HCT116 (cell line): Measurements from ENCODE around the gene COL5A3. TPM values are rescaled to one million over a fixed set of nuclear protein-coding genes. Genes with fewer than 3 reads are reported as not detected.

Experiments
- ATAC-seq: fragments of 200-7000 bp; cut with Tn5 transposase; 2 replicates; pipeline ENCODE4 v1.9.1; 2020; ENCODE audit warnings: mild to moderate bottlenecking, moderate library complexity
- BruUV-seq: library from RNA; stranded (reverse); fragments of 400-500 nt; replicated peaks from 2 replicates; lab custom pipeline; 2021; lab: Mats Ljungman, UMichigan
- CTCF ChIA-PET: fragments of 300-600 bp; sonication (Branson Sonifier 250); formaldehyde crosslinking; loops from one replicate; lab custom pipeline; 2021; ENCODE audit warnings: antibody characterized with exemption; lab: Charles Lee
- POLR2A ChIA-PET: fragments of 300-600, 350-600 bp; sonication (Branson Sonifier 250); formaldehyde crosslinking; loops from one replicate; lab custom pipeline; 2021; ENCODE audit warnings: antibody characterized with exemption; lab: Charles Lee
- RAD21 ChIA-PET, 2 experiments: fragments of 300-600 bp; sonication (Branson Sonifier 250); formaldehyde crosslinking; loops; one replicate each; lab custom pipeline; 2023; ENCODE audit warnings: low total read pairs in 2 of 2; ENCODE audit not compliant: uncharacterized antibody in 2 of 2, unreplicated experiment in 2 of 2, low non-redundant PET in 1 of 2; lab: Charles Lee
- DNase-seq: peaks from one replicate; pipeline ENCODE4 v3.0.0-alpha.2; 2010; ENCODE audit warnings: low read depth, low spot score
- H2AFZ ChIP-seq: fragments of 200-600 bp; shearing (Covaris generic), sonication (generic); 2 replicates; pipeline ENCODE4 v1.6.1; 2017; ENCODE audit warnings: low read depth, mixed run types, mixed read lengths, antibody characterized with exemption, low read length; ENCODE audit not compliant: poor library complexity, severe bottlenecking
- H3K27ac ChIP-seq: 2 replicates; pipeline ENCODE4 v1.5.1; 2012; ENCODE audit warnings: low read depth, low read length
- H3K27me3 ChIP-seq: fragments of 200-600 bp; sonication (generic); 2 replicates; pipeline ENCODE4 v1.6.1; 2016; ENCODE audit warnings: mixed run types, low read length, mixed read lengths; ENCODE audit not compliant: insufficient read depth
- H3K36me3 ChIP-seq, 2 experiments: fragments of 200-500 bp in 1 of 2; fragments of 200-600 bp in 1 of 2; sonication (Bioruptor generic) in 1 of 2; sonication (generic) in 1 of 2; 2 replicates each; pipeline versions ENCODE4 v1.5.1 to v1.6.1; 2014 to 2016; ENCODE audit warnings: low read length in 2 of 2, inconsistent platforms in 1 of 2, mixed read lengths in 1 of 2, mixed run types in 1 of 2; ENCODE audit not compliant: insufficient read depth in 2 of 2, control insufficient read depth in 1 of 2
- H3K4me1 ChIP-seq, 2 experiments: fragments of 200-600 bp in 1 of 2; sonication (generic) in 1 of 2; 2 replicates each; pipeline versions ENCODE4 v1.5.1 to v1.6.1; 2012 to 2017; ENCODE audit warnings: low read length in 2 of 2, inconsistent platforms in 1 of 2, mild to moderate bottlenecking in 1 of 2, mixed read lengths in 1 of 2, mixed run types in 1 of 2, moderate library complexity in 1 of 2; ENCODE audit not compliant: insufficient read depth in 2 of 2, control insufficient read depth in 1 of 2
- H3K4me2 ChIP-seq: fragments of 200-600 bp; sonication (generic); 2 replicates; pipeline ENCODE4 v1.6.1; 2017; ENCODE audit warnings: mixed run types, low read length, mixed read lengths
- H3K4me3 ChIP-seq, 2 experiments: fragments of 200-600 bp in 1 of 2; sonication (generic) in 1 of 2; replicated peaks in 1 of 2; 2 replicates each; pipeline ENCODE4 v1.5.1; 2011 to 2016; ENCODE audit warnings: low read length in 2 of 2, control low read depth in 1 of 2, low read depth in 1 of 2, mild to moderate bottlenecking in 1 of 2, mixed read lengths in 1 of 2, mixed run types in 1 of 2
- H3K79me2 ChIP-seq: fragments of 200-600 bp; sonication (generic); 2 replicates; pipeline ENCODE4 v1.6.1; 2017; ENCODE audit warnings: mild to moderate bottlenecking, mixed run types, low read length, moderate library complexity, mixed read lengths; ENCODE audit not compliant: insufficient read depth
- H3K9ac ChIP-seq: fragments of 200-600 bp; sonication (generic); 2 replicates; pipeline ENCODE4 v1.6.1; 2016; ENCODE audit warnings: low read length, mixed read lengths
- H3K9me2 ChIP-seq: fragments of 200-600 bp; sonication (generic), shearing (Covaris generic); 2 replicates; pipeline ENCODE4 v1.6.1; 2017; ENCODE audit warnings: mixed run types, mild to moderate bottlenecking, moderate library complexity; ENCODE audit not compliant: insufficient read depth
- H3K9me3 ChIP-seq, 2 experiments: fragments of 200-500 bp in 1 of 2; fragments of 200-600 bp in 1 of 2; sonication (Bioruptor generic) in 1 of 2; sonication (generic) in 1 of 2; 2 replicates each; pipeline ENCODE4 v1.6.1; 2014 to 2017; ENCODE audit warnings: low read length in 2 of 2, mixed read lengths in 2 of 2, inconsistent platforms in 1 of 2, low read depth in 1 of 2, mild to moderate bottlenecking in 1 of 2, mixed run types in 1 of 2, moderate library complexity in 1 of 2; ENCODE audit not compliant: control insufficient read depth in 1 of 2, insufficient read depth in 1 of 2
- H4K20me1 ChIP-seq: fragments of 200-600 bp; sonication (generic), shearing (Covaris generic); 2 replicates; pipeline ENCODE4 v1.6.1; 2017; ENCODE audit warnings: mixed run types, mild to moderate bottlenecking, moderate library complexity; ENCODE audit not compliant: insufficient read depth
- CEBPB ChIP-seq: IDR thresholded peaks from 2 replicates; pipeline ENCODE4 v1.6.1; 2012; ENCODE audit warnings: low read depth
- ELF1 ChIP-seq: IDR thresholded peaks from 2 replicates; pipeline ENCODE4 v1.6.1; 2012; ENCODE audit warnings: low read depth, borderline replicate concordance
- FOSL1 ChIP-seq: IDR thresholded peaks from 2 replicates; pipeline ENCODE4 v1.6.1; 2012; ENCODE audit warnings: low read depth
- JUND ChIP-seq: IDR thresholded peaks from 2 replicates; pipeline ENCODE4 v1.6.1; 2012
- POLR2A ChIP-seq: IDR thresholded peaks from 2 replicates; pipeline ENCODE4 v1.7.0; 2011; ENCODE audit warnings: borderline replicate concordance; ENCODE audit not compliant: insufficient read depth, insufficient read length; ENCODE audit errors: extremely low read depth
- RAD21 ChIP-seq: IDR thresholded peaks from 2 replicates; pipeline ENCODE4 v1.6.1; 2012; ENCODE audit warnings: low read depth, mild to moderate bottlenecking
- YY1 ChIP-seq: IDR thresholded peaks from 2 replicates; pipeline ENCODE4 v1.6.1; 2011; ENCODE audit warnings: low read length, low read depth, moderate library complexity, mild to moderate bottlenecking; ENCODE audit not compliant: insufficient replicate concordance; ENCODE audit errors: extremely low read depth
- ZNF274 ChIP-seq: fragments of 200-500 bp; sonication (Bioruptor generic); IDR thresholded peaks from 2 replicates; pipeline ENCODE4 v1.6.1; 2014; ENCODE audit warnings: mild to moderate bottlenecking, low read depth, low read length, inconsistent platforms
- intact Hi-C: fragments of 100-400 bp; cut with micrococcal nuclease; formaldehyde crosslinking; loops from 2 replicates; pipeline ENCODE4 v1.10.0; 2022
- total RNA-seq: library from RNA; stranded (reverse); gene quantifications from one replicate; pipeline ENCODE4 v1.2.1, GENCODE V29; 2021; ENCODE audit not compliant: unreplicated experiment
- TF ChIP-seq, protein P1 (sequence below): IDR thresholded peaks from 2 replicates; pipeline ENCODE4 v1.6.1; 2012
- TF ChIP-seq, protein P2 (sequence below): IDR thresholded peaks from 2 replicates; pipeline ENCODE4 v1.6.1; 2012; ENCODE audit warnings: low read depth
- TF ChIP-seq, protein P3 (sequence below), 3 experiments: fragments of 200-600 bp in 1 of 3; sonication (generic) in 1 of 3; IDR thresholded peaks in 2 of 3; conservative IDR thresholded peaks in 1 of 3; 2 replicates each; pipeline ENCODE4 v1.5.1; 2012 to 2017; ENCODE audit warnings: low read depth in 2 of 3, low read length in 2 of 3, antibody characterized with exemption in 1 of 3, borderline replicate concordance in 1 of 3, control low read depth in 1 of 3, mild to moderate bottlenecking in 1 of 3, mixed read lengths in 1 of 3, mixed run types in 1 of 3, moderate library complexity in 1 of 3; ENCODE audit not compliant: insufficient read depth in 1 of 3

Gene COL5A3
- total RNA-seq, 1 experiment from 2014 or later: 0.15 TPM

DNA sequence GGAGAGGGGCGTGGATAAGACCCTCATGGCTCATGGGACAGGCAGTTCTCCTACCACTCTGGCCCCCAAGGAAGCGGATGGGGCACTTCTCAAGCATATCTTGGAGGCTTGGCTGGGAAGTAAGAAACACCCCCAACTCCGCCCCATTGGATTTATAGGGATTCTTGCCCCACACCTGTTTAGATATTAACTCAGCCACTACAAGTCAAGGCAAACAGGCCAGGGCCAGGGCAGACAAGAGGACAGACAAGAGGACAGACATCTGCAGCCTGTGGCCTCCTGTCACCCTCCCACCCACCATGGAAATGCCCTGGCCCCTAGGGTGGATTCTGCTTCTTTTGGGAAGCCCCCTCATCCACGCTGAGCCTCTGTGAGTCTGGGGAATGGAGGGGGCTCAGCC, 27.1 kb upstream of the COL5A3 start:
- intact Hi-C loops: no loop called here
- H2AFZ ChIP-seq: no peak overlapping the region
- peaks cover 0 to 5% of the 10 kb centered on the region in 2 experiments; a peak in 1 of 4 replicates for H3K4me1 ChIP-seq
- TF ChIP-seq RAD21 (no peak), POLR2A (no peak), ZNF274 (no peak), ELF1 (no peak), JUND (no peak), FOSL1 (no peak), YY1 (no peak), CEBPB (no peak)
- TF ChIP-seq, protein P1, sequence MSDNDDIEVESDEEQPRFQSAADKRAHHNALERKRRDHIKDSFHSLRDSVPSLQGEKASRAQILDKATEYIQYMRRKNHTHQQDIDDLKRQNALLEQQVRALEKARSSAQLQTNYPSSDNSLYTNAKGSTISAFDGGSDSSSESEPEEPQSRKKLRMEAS: no peak
- TF ChIP-seq, protein P2, sequence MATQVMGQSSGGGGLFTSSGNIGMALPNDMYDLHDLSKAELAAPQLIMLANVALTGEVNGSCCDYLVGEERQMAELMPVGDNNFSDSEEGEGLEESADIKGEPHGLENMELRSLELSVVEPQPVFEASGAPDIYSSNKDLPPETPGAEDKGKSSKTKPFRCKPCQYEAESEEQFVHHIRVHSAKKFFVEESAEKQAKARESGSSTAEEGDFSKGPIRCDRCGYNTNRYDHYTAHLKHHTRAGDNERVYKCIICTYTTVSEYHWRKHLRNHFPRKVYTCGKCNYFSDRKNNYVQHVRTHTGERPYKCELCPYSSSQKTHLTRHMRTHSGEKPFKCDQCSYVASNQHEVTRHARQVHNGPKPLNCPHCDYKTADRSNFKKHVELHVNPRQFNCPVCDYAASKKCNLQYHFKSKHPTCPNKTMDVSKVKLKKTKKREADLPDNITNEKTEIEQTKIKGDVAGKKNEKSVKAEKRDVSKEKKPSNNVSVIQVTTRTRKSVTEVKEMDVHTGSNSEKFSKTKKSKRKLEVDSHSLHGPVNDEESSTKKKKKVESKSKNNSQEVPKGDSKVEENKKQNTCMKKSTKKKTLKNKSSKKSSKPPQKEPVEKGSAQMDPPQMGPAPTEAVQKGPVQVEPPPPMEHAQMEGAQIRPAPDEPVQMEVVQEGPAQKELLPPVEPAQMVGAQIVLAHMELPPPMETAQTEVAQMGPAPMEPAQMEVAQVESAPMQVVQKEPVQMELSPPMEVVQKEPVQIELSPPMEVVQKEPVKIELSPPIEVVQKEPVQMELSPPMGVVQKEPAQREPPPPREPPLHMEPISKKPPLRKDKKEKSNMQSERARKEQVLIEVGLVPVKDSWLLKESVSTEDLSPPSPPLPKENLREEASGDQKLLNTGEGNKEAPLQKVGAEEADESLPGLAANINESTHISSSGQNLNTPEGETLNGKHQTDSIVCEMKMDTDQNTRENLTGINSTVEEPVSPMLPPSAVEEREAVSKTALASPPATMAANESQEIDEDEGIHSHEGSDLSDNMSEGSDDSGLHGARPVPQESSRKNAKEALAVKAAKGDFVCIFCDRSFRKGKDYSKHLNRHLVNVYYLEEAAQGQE: no peak
- TF ChIP-seq, protein P3, sequence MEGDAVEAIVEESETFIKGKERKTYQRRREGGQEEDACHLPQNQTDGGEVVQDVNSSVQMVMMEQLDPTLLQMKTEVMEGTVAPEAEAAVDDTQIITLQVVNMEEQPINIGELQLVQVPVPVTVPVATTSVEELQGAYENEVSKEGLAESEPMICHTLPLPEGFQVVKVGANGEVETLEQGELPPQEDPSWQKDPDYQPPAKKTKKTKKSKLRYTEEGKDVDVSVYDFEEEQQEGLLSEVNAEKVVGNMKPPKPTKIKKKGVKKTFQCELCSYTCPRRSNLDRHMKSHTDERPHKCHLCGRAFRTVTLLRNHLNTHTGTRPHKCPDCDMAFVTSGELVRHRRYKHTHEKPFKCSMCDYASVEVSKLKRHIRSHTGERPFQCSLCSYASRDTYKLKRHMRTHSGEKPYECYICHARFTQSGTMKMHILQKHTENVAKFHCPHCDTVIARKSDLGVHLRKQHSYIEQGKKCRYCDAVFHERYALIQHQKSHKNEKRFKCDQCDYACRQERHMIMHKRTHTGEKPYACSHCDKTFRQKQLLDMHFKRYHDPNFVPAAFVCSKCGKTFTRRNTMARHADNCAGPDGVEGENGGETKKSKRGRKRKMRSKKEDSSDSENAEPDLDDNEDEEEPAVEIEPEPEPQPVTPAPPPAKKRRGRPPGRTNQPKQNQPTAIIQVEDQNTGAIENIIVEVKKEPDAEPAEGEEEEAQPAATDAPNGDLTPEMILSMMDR (IDR thresholded peaks at IDR 0.05 in 2 of 3, conservative IDR thresholded peaks at IDR 0.05 in 1 of 3; ENCODE audit: borderline replicate concordance in 1 of 3, insufficient read depth in 1 of 3, low read depth in 2 of 3, low read length in 2 of 3): no peak
- peaks cover 29% of the 10 kb centered on the region; the same call in 1 of the 2 replicates for H3K27me3 ChIP-seq
- H3K4me2 ChIP-seq: no peak overlapping the region
- ChIA-PET POLR2A (no interaction called here), CTCF (no interaction called here), RAD21 (no interaction called here)
- no peaks in the 10 kb centered on the region for H4K20me1 ChIP-seq
- no peaks in the 10 kb centered on the region for H3K9me3 ChIP-seq
- no peaks in the 10 kb centered on the region for H3K36me3 ChIP-seq
- H3K79me2 ChIP-seq: no peaks in the 10 kb centered on the region
- no peak for ATAC-seq
- no peak overlapping the region for H3K9ac ChIP-seq
- DNase-seq: no peak
- no peaks in the 10 kb centered on the region for H3K9me2 ChIP-seq
- H3K4me3 ChIP-seq: no peak overlapping the region
- no peak overlapping the region for H3K27ac ChIP-seq
- no TSS peak for BruUV-seq
